WERI-Rb-1 (cell line): Measurements from ENCODE around the gene KIF5A.
A peak's percentile ranks its signal among the peaks of the same experiment; 100 is the strongest.

Experiments
- DNase-seq: peaks from one replicate; pipeline ENCODE4 v3.0.0-alpha.2; 2020
- H3K27ac ChIP-seq: fragments of 250-450 bp; sonication (Bioruptor Pico); 2 replicates; pipeline ENCODE4 v1.5.1; 2020; ENCODE audit warnings: mild to moderate bottlenecking, moderate library complexity
- H3K27me3 ChIP-seq: fragments of 250-450 bp; sonication (Bioruptor Pico); 2 replicates; pipeline ENCODE4 v1.5.1; 2021; ENCODE audit warnings: mild to moderate bottlenecking, low read depth, moderate library complexity; ENCODE audit not compliant: insufficient read depth, severe bottlenecking
- H3K36me3 ChIP-seq: fragments of 250-450 bp; sonication (Bioruptor Pico); 2 replicates; pipeline ENCODE4 v1.5.1; 2020; ENCODE audit warnings: mild to moderate bottlenecking, moderate library complexity
- H3K4me3 ChIP-seq: 2 replicates; pipeline ENCODE4 v1.5.1; 2011; ENCODE audit warnings: low read depth, mild to moderate bottlenecking, control low read depth, low read length
- H3K9me3 ChIP-seq: fragments of 250-450 bp; sonication (Bioruptor Pico); 2 replicates; pipeline ENCODE4 v1.5.1; 2021; ENCODE audit warnings: mild to moderate bottlenecking, moderate library complexity; ENCODE audit not compliant: severe bottlenecking
- TF ChIP-seq, protein P1 (sequence below): IDR thresholded peaks from 2 replicates; pipeline ENCODE4 v1.5.1; 2011; ENCODE audit warnings: low read depth, mild to moderate bottlenecking, control low read depth, inconsistent platforms, low read length

The KIF5A gene

DNA sequence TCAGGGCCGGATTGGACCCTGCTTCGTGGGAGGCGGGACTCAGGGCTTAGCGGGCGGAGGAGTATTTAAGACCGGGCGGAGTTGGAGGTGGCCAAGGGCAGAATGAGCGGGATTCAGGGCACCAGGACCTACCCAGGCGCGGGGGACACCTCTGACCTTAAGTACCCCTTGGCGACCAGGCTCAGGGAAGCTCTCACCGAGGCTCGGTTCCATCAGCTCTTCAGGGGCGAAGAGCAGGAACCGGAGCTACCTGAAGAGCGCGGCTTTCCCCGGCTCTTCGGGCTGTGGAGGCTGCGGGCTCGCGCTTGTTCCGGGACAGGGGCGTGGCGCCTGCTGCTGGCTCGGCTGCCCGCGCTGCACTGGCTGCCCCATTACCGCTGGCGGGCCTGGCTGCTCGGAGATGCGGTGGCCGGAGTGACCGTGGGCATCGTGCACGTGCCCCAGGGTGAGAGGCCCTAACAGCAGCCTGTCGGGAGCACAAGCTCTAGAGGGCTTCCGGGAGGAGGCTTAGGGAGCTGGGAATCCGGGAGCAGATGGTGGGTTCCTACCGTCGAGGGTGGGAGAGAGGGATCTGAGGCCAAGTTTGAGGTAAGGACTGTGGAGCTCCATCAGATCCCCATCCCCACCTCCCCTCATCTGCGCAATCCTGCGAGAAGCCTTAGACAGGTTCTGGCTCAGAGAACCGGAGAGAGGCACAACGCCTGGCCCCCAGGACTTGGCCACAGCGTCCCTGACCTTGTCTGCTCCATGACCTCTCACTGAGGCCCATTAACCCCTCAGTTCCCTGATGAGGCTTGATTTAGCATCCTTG is 69.8 kb downstream of the KIF5A start:
- peak; percentile 75 for DNase-seq
- Histone ChIP-seq H3K36me3 (peaks cover 78% of the 10 kb centered on the region), H3K27me3 (no peaks in the 10 kb centered on the region), H3K27ac (peak overlapping the region; percentile 55; the same call in 1 of the 2 replicates), H3K9me3 (no peaks in the 10 kb centered on the region), H3K4me3 (no peak overlapping the region)
- TF ChIP-seq, protein P1, sequence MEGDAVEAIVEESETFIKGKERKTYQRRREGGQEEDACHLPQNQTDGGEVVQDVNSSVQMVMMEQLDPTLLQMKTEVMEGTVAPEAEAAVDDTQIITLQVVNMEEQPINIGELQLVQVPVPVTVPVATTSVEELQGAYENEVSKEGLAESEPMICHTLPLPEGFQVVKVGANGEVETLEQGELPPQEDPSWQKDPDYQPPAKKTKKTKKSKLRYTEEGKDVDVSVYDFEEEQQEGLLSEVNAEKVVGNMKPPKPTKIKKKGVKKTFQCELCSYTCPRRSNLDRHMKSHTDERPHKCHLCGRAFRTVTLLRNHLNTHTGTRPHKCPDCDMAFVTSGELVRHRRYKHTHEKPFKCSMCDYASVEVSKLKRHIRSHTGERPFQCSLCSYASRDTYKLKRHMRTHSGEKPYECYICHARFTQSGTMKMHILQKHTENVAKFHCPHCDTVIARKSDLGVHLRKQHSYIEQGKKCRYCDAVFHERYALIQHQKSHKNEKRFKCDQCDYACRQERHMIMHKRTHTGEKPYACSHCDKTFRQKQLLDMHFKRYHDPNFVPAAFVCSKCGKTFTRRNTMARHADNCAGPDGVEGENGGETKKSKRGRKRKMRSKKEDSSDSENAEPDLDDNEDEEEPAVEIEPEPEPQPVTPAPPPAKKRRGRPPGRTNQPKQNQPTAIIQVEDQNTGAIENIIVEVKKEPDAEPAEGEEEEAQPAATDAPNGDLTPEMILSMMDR, result no peak

DNA sequence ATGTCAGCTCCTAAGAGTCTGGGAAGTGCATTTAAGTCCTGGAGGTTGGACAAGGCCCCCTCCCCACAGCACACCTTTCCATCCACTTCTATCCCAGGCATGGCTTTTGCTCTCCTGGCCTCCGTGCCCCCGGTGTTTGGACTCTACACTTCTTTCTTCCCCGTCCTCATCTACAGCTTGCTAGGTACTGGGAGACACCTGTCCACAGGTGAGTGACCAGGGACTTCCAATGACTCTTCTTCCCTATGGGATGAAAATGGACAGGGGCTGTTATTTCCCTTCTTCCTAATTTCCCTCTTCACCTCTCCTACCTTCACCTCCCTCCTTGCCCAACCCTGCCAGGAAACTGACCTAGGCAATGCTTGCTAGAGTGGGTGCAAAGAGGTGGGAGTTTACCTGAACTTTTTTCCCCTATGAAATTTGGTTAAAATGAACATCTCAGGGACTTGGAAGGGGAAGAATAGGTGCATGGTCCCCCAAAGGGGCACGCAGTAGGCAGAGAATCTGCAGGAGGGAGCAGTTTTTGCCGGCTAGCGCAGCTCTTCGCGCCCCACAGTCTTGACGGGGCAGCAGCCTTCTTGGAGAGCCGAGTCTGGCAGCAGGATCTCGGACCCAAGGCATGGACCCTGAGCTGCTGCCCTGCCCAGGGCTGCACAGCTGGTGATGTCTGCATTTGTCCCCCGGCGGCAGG is 70.5 kb downstream of the KIF5A start:
- no peaks in the 10 kb centered on the region for H3K27me3 ChIP-seq

DNA sequence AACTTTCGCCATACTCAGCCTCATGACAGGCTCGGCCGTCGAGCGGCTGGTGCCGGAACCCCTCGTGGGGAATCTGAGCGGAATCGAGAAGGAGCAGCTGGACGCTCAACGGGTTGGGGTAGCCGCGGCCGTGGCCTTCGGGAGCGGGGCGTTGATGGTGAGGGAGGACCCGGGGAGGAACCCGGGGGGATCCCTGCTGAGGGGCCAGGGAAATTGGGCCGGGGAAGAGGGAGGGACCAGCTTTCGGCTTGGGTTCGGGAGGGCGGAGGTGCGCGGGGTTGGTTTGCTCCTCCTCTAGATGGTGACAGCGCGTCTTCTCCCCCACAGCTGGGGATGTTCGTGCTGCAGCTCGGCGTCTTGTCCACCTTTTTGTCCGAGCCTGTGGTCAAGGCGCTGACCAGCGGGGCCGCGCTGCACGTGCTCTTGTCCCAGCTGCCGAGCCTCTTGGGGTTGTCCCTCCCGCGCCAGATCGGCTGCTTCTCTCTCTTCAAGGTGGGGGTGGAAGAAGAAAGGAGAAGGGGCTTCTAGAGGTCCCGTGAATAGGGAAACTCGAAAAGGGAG is 71.2 kb downstream of the KIF5A start:
- no peak overlapping the region for H3K4me3 ChIP-seq
- H3K27ac ChIP-seq, result no peak overlapping the region
- TF ChIP-seq, protein P1, result no peak
- no peak for DNase-seq
- peaks cover 78% of the 10 kb centered on the region for H3K36me3 ChIP-seq
- no peaks in the 10 kb centered on the region for H3K27me3 ChIP-seq
- no peaks in the 10 kb centered on the region for H3K9me3 ChIP-seq

More for the DNA sequence above, 70.5 kb downstream of the KIF5A start:
- H3K36me3 ChIP-seq, result peaks cover 78% of the 10 kb centered on the region
- TF ChIP-seq, protein P1, result no peak
- no peak overlapping the region for H3K4me3 ChIP-seq
- H3K9me3 ChIP-seq, result no peaks in the 10 kb centered on the region
- DNase-seq, result no peak
- H3K27ac ChIP-seq, result no peak overlapping the region

DNA sequence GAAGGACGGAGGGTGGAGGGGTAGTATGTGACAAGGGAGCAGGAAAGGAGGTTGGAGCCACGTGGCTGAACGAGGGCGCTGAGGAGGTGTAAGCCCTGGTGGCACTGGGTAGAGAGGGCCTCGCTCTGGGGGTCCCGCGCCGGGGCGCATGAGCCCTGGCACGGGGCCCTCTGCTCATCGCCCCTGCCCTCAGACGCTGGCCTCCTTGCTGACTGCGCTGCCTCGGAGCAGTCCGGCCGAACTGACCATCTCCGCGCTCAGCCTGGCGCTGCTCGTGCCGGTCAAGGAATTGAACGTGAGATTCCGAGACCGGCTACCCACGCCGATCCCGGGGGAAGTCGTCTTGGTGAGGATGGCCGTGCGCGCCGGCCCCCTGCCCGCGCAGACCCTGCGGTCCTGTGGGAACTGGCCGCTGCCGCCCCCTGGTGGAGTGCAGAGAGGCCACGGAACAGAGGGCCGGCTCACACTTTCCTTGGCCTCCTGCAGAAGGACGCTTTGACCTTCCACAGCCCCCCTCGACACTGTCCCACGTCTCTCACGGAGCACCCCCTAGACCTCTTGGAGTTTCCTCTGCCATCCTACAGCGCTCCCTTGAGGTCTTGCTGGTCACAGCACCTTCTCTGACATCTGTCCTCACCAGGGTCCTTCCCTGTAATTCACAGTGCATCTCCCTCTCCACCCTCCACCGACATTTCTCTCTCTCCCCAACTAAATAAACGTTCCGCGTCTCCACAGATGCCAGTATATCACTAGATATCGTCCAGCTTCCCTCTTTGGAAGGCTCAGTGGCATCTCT is 71.9 kb downstream of the KIF5A start:
- H3K27me3 ChIP-seq, result no peaks in the 10 kb centered on the region
- TF ChIP-seq, protein P1, result peak; percentile 92
- DNase-seq, result peak; percentile 71
- H3K36me3 ChIP-seq, result peaks cover 78% of the 10 kb centered on the region
- no peak overlapping the region for H3K27ac ChIP-seq
- H3K4me3 ChIP-seq, result no peak overlapping the region
- H3K9me3 ChIP-seq, result no peaks in the 10 kb centered on the region

DNA sequence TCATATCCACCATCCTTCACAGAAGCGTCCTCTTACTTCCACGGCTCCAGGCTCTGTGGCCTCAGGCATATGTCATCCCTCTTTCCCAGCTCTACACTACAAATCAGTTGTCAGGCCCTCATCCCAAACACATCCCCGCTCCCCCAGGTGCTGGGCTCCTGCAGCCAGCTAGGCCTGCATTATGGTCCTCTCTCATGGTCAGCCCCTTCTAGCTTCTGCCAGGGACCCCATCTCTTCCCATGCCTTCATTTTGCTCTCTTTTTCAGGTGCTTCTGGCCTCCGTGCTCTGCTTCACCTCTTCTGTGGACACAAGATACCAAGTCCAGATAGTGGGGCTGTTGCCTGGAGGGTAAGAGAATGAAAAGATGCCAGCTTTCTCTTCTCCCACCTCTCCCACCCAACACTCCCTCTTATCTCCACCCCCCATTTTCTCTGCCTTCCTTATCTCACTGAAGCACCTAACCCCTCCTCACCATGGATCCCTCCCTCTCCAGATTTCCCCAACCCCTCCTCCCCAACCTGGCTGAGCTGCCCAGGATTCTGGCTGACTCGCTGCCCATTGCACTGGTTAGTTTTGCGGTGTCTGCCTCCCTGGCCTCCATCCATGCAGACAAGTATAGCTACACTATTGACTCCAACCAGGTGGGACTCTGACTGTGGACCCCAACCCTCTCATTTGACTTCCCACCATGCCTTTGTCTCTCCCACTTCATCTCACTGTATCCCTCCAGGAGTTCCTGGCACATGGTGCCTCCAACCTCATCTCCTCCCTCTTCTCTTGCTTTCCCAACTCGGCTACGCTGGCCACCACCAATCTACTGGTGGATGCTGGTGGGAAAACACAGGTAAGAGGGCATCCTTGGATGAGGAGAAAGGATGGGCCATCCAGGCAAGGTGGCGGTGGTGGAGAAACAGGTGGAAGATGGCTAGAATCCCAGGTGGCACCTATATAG is 72.7 kb downstream of the KIF5A start:
- H3K4me3 ChIP-seq, result no peak overlapping the region
- H3K27me3 ChIP-seq, result no peaks in the 10 kb centered on the region
- DNase-seq, result no peak
- no peaks in the 10 kb centered on the region for H3K9me3 ChIP-seq
- peaks cover 80% of the 10 kb centered on the region for H3K36me3 ChIP-seq
- no peak overlapping the region for H3K27ac ChIP-seq
- TF ChIP-seq, protein P1, result no peak
